DMS153 (cell line): ENCODE data around the gene UNC13D.
A peak's percentile ranks its signal among the peaks of the same experiment; 100 is the strongest.

Experiments used
- DNase-seq: peaks from one replicate; lab custom pipeline; 2025; lab: John Stamatoyannopoulos, UW

Gene UNC13D

DNA sequence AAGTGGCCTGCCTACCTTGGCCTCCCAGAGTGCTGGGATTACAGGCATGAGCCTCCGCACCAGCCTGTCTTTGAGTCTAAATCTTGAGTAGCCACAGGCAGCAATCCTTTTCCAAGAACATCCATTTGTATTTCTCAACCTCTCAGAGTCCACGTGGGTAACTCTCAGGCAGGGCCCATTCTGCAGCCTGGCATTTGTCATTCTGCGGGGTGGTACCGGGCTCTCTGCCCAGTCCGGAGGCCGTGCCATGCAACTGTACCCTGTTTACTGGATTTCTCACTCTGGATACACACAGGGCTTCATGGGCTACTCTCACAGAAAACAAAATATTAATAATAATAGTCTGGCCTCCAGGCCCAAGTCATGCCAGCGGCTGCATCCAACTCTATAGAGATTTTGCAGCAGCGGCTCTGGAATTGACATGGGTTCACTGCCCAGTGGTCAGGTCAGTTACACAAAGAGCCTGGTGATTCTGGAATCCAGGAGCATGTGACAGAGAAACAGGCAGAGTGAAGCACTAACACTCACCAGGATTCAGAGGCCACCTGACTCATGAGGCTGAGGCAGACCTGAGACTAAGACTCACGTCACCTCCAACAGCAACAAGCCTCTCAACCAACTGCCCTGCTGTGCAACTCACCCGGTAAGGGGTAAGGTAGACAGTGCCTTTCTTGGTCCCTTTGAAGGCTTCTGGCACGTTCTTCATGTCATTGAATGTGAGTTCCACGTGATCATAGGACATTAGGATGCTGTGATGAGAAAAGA, 6.9 kb upstream of the UNC13D start:
- no peak for DNase-seq

GRCh38 chr17:75849724-75850123, 5.5 kb upstream of the UNC13D start:
- no peak for DNase-seq

DNA sequence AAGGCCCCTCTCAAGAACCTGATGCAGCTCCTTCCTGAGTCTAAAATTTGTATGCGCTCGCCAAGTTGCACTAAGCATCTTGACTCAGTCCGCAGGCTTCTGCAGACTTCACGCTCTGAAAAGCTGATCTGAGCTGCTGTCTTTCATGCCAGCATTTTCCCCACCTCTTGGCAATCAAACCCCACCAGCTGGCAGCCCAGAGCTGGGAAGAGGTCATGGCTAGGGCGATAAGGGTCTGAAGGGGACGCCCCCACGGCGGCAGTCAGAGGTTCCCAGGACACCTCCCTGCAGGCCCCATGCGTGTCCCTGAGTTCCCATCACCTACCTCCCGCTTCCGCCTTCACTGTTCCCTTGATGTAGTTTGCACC, 5.1 kb upstream of the UNC13D start:
- no peak for DNase-seq

DNA sequence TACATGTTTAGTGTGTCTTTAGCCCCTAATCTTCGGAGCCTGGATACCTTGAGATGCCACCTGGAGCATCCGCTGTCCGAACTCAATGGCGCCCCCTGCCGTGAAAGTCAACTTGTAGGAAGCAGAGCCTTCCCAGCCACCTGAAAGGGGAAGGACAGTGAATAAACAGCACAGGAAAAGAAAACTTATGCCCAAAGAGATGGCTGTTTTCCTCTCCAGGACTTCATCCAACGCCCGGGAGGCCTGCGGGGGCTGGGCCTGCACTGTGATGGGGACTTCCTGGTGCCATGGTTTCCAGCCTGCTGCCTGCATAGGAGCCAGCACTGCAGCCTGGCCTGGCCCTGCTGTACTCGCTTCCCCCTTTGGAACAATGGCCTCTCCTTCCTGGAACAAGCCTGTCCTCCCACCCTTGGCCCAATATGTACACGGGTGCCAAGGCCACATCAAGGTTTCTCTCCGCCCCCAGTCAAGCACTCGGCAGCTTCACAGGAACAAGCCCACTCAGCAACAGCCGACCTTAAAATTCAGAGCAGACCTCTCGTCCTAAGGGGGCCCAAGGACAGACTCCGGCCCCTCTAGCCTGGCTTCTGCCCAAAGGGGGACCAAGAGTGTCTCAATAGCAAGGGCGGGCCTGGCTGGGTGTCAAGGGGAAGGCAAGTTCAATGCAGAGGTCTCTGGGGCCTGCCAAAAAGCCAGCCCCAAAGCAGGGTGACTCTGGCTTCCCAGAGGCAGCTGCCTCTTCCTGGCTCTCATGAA, 4.5 kb upstream of the UNC13D start:
- peak; percentile 29 for DNase-seq

DNA sequence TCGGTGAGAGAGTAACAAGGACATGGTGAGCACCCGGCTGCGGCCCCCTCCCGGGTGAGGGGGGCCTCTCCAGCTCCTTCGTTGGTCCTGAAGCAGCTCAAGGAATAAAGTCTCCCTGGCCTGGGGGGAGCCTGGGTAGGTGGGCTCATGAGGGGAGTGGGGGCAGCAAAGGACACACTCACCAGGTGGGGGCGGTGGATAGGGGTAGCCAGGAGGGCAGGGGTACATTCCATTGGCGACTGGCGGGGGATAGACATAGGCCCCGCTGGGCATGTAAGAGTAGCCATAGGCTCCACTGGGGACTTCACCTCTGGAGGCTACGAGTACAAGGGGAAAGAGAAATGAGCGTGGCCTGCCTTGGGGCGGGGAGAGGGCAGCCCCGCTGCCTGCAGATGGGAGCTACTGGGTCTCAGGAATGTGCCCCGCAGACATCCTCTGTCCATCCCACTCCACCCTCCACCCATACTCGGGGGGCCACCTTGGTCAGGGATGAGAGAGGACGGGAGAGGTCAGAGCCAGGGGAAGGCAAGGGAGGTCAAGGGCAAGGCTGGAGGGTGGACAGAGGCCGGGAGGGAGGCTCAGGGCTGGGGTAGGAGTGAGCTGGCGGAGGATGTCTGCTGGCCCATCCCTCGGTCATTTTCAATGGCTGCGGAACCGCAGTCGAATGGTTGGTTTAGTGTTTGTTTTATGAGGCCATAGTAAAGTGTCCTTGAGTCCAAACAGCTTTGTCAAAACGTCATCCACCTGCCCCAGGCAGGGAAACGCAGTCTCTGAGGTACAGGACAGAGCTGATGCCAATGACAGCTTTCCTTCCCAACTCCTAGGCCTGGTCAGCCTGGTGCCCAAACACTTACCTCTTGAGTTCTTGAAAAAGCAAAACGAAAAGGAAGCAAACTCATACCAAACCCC, 3.7 kb upstream of the UNC13D start:
- no peak for DNase-seq

GRCh38 chr17:75846692-75847613, 2.7 kb upstream of the UNC13D start:
- DNase-seq: no peak

- DNase-seq: no peak
Observed at GRCh38 chr17:75845933-75846691, 1.9 kb upstream of the UNC13D start.

DNA sequence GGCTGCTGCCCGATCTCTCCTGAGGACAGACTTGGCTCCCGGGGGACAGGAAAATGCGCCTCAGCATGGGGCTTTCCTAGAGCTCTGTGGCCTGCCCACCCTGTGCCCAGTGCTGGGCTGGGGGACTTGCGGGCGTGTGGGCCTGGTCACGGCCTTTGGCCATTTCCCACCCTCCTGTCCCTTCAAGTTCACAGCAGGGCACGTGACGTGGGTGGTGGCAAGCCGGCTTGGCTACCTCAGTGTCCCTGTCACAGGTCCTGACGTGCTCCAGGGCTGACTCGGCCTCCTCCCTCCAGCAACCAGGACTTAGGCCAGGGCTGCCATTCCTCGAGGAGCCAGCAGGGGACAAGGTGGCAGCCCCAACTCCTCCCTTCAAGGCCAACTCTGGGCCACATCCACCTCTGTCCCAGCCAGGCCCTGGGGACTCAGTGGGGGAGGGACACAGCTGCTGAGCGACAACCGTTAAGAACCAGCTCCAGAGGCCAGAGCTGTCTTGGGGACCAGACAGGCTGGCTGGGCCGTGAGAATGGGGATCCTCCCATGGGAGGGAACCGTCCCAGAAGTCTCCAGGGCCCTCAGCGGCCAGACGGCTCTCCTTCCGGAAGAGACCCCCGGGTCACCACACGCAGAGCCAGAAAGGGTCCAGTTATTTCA, 981 bp upstream of the UNC13D start:
- DNase-seq: peak; percentile 59

- DNase-seq: no peak
Observed at GRCh38 chr17:75844530-75845057, 390 bp upstream of the UNC13D start.

DNA sequence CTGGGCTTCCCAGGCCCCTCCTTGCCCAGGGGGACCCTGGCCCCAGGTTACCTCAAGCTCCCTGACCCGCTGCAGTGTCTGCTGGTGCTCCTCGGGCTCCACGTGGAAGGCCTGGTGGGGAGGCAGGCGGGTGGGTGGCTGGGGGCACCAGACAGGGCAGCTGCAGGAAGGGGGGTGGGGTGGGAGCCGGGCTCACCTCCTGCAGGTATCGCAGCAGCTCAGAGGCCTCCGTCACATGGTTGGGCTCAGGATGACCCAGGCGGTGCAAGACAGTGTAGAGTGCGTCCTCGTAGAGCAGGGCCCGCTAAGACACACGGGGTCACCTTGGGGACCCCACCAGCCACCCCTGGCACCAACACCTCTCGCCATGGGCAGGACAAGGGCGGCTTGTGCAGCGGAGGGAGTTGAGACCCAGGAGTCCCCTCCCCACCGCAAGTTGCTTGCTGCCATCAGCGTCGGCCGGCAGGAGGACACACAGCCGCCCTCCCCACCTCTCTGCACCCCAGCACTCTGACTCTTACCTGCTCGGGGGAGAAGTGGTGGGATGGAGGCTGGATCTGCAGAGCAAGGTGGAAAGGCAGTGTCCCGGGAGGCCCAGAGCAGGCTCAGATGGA, 1.1 kb downstream of the UNC13D start:
- no peak for DNase-seq

DNA sequence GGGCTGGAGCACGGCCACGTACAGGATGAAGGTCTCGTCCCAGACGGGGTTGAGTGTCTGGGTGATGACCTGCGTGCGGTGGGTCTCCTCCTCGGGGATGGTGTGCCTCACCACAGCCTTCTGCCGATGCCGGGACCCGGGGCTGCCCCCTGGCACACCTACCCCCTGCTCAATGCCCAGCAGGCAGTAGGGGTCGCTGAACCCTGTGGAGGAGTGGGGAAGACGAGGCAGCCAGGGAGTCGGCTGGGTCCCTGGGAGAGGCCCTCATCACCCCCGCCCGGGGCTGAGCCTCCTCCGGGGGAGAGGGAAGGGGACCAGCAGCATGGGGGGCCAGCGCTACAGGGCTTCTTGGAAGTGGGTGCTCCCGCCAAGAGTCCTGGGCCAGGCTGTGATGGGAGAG, 1.8 kb downstream of the UNC13D start:
- DNase-seq: no peak

- no peak for DNase-seq
Observed at GRCh38 chr17:75840799-75841164, 3.4 kb downstream of the UNC13D start.

DNA sequence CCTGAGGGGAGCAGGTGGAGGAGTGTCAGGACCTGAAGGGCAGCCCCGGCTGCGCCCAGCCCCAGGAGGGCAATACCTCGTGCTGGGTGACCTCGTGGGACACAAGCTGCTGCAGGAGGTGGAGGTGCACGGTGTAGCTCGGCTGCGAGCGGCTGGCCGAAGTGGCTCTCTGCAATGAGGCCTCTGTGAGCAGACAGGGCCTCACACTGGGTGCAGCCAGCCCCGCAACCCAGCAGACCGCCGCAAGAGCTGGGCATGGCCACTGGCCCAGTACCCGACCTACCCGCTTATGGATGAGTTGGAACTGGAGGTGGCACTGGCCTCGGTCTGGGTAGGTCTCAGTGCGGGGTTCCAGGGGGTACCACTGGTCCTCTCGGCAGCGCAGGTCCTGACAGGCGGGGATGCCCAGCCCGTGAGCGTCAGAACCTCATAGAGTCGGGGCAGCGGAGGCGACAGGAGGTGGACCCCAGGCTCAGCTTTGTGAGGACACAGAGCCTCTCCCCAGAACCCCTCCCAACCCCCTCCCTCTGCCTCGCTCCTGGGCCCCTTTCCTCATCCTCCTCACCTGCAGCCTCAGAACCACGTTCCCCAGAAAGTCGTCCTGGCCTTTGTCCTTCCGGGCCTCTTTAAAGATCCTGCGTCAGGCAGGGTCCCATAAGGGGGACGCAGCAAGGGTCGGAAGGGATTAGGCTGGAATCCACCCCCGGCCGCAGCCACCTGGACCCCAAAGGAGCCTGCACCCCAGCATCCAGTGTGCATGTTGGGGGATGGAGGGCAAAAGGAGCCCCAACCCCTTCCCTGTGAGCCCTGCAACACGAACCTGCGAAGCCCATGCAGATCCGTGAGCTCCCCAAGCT, 4.0 kb downstream of the UNC13D start:
- DNase-seq: no peak

DNA sequence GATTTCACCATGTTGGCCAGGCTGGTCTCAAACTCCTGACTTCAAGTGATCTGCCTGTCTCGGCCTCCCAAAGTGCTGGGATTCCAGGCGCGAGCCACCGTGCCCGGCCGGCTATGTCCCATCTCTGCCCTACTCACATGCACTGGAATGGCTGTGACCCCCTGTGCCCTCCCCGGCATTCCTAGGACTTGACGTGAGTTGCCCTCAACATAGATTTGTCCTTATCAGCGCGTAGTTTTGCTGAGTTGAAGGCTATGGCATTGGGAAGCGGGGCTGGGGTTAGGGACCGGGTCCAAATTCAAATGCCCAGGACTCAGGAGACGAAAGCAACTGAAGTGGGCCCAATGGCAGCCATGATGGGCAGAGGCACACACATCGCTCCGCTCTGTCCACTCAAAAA, 5.8 kb downstream of the UNC13D start:
- no peak for DNase-seq

GRCh38 chr17:75837899-75838298, 6.3 kb downstream of the UNC13D start:
- no peak for DNase-seq

DNA sequence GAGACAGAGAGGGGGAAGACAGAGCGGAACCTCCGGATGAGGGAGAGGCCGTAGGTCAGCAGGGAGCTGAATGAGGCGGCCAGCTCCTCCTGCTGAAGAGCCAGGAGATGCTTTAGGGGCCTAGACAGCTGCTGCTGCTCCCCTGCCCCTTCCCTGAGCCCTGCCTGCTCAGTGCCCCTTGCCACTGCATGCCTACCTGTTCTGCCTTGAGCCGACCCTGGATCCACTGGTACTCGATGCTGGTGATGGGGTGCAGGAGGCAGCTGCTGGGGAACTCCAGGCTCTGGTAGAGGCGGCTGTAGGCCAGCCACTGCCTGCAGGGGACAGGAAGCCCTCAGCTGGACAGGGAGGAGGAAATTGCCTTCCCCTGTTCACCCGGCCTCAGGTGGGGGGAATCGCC, 7.6 kb downstream of the UNC13D start:
- no peak for DNase-seq

DNA sequence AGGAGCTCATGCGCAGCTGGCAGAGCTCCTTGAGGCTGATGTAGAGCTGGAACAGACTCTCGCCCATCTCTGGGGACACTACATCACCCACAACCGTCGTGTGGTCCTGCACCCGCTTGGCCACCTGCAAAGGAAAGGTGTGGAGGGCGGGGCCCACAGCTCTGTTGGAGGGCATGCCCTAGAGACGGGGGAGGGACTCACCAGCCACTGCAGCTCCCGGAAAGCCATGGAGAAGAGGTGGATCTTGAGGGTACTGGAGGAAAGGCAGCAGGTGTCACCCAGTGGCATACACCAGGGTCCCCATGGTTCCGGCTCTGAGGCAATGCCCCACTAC, 8.6 kb downstream of the UNC13D start:
- DNase-seq: no peak

DNA sequence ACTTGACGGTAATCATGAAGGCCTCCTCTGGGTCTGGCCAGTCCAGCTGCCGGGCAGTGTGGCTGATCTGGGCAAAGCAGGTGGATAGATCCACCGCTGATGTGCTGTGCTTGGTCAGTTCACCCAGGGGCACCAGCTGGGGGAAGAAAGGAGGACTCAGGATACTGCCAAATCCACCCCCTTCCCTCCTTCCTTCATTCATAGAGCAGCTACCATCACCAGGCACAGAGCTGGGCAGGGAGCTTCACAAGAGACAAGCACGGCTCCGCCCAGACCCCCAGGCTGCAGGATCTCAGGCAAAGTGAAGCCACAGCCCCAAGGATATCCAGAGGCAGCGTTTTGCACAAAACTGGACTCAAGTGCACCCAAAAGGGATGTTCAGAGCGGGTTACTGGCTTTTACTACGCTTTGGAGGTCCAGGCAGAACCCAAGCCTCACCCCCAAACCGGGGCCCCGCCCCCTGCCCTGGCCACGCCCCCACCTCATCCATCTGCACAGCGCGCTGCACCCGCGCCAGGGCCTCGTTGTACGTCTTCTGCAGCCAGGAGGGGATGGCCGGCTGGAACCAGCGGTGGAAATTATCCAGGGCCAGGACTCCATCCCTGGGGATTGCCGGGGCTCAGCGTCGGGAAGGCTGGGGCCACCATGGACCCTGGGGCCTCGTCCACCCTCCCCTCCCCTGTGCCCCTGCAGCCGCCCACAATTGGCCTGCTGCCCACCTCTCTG, 9.1 kb downstream of the UNC13D start:
- DNase-seq: peak; percentile 22
